Stimulated activated CD4-positive, alpha-beta T cell treated with anti-CD3 and anti-CD28 coated beads, TNF-alpha, amount 100 ng/mL, for 1 hour (primary cell): ENCODE data around the gene TMEM94.

Source experiments
- DNase-seq, 3 donors: peaks; one replicate each; pipeline ENCODE4 v3.0.0-alpha.2; 2020; ENCODE audit warnings: low read depth in 3 of 3, low spot score in 1 of 3

TMEM94 gene

DNA sequence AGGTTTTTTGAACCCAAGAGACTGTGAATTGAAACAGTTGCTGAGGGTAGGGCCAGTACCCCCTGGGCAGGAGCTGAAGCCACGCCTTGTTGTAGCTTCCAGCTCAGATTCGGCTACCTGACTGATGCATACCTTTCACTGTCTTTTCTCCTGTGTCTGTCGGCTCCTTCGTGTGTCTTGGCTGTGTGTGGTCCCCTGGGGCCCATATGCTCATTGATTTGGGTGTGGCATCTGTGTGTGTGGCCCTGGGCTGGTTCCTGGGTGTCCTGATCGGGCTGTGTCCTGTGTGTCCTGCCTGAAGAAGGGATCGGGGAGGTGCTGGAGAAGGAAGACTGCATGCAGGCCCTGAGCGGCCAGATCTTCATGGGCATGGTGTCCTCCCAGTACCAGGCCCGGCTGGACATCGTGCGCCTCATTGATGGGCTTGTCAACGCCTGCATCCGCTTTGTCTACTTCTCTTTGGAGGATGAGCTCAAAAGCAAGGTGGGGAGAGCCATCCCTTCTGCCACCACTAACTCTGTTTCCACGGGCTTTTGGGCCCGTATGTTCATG is 38.0 kb downstream of the TMEM94 start:
- no peak for DNase-seq

DNA sequence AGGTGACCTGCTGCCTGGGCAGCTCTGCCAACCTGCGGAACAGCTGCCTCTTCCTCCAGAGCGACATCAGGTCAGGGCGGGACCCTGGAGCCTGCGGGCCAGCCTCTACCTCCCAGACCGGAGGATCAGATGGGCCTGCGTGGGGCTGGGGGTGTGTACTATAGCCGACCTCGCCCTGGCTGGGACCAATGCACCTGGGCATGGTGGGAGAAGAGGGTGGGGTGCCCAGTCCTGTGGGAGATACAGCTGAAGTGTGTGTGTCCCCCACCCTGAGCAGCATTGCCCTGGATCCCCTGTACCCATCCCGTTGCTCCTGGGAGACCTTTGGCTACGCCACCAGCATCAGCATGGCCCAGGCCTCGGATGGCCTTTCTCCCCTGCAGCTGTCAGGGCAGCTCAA is 39.6 kb downstream of the TMEM94 start:
- DNase-seq, result no peak

DNA sequence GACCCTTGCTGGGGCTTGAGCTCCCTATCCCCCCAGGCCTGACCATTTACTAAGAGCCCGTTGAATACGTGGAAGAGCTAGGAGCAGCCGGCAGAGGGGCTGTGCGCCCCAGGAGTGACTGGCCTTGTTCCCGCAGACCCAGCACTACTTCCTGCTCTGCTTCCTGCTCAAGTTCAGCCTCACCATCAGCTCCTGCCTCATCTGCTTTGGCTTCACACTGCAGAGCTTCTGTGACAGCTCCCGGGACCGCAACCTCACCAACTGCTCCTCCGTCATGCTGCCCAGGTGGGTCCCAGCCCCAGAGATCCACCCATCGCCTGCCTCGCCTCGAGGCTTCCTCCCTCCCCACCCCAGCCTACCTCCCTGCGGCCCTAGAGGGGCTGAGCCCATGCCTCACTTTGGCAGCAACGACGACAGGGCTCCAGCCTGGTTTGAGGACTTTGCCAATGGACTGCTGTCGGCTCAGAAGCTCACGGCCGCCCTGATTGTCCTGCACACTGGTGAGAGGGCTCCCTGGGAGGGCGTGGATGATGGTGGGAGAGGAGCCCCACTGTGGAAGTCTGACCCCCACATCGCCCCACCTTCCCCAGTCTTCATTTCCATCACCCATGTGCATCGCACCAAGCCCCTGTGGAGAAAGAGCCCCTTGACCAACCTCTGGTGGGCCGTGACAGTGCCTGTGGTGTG is 41.7 kb downstream of the TMEM94 start:
- no peak for DNase-seq

DNA sequence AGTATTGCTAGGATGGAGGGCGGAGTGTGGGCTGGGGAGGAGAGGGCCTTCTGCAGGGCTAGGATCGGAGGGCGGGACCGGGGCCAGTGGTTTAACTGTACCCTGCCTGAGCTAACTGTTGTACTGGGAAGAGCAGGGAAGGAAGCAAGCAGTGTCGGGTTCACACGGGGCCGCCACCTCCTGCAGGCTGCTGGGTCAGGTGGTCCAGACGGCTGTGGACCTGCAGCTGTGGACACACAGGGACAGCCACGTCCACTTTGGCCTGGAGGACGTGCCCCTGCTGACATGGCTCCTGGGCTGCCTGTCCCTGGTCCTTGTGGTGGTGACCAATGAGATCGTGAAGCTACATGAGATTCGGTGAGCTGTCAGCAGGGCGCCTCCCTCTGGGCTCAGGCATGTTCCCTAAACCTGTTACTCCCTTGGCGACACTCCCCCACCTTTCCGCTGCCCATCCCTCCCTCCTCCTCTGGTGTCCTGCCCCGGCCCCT is 42.3 kb downstream of the TMEM94 start:
- no peak for DNase-seq

DNA sequence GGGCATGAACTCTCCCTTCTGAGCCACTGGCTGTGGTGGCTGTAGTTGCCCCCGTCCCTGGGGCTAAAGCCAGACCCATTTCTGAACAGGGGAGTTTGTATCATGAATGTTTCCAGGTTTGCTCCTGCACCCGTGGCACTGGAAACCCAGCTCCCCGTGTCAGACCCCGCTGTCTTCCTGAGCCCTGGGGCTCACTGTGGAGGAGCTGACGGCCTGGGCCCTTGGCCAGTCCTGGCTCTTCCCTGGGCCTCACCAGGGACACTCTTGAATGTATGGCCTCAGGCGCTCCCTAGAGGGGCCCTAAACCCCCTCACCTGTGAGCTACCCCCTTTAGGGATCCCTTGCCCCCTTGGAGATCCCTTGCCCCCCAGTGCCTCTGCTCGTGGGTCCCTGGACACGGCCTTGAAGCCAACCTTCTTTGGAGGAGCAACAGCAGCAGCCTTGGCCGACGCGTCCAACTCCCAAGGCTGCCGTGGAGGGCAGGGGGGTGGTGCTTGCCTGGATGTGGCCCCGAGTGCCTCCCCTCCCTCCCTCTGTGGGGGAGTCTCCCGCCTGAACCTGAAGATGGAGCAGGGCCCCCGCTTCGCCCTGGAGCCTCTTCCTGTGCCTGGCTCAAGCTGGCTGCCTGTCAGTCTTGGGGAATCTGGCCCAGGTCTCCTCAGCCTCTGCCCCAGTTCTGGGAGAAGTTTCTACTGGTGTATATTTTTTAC is 43.0 kb downstream of the TMEM94 start:
- DNase-seq, result no peak

DNA sequence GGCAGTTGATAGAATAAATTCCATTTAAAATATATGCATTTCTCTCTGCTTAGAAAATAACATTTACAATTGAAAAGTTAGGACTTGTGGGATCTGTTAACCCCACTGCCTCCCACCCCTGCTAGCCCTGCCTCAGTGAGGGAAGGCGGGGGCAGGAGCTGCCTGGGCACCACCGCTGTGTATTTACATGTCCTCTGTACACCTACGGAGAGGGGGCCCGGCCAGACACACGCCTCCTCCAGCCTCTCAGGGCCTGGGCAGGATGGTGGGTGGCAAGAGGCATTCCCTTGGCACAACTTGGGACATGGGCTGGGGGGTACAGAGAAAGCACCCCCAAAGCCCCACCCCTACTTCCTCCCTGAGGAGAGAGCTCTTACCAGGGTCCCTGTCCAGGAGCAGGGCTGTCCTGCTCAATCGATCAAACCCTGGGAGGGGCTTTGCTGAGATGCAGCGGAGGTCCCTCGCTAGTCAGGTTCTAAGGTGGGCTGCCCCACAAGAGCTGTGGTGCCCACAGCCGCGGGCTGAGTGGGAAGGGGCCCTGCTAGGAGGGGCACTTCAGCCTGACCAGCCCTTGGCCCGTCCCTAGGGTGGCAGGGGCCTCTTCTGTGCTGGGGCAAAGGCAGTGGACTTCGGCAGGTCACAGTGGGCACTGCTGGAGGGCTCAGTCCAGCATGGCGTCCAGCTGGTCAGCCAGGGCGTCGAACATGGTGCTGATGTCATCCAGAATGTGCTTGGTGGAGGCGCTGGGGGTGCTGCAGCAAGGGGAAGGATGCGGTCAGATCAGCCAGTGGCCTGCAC is 44.2 kb downstream of the TMEM94 start:
- no peak for DNase-seq

DNA sequence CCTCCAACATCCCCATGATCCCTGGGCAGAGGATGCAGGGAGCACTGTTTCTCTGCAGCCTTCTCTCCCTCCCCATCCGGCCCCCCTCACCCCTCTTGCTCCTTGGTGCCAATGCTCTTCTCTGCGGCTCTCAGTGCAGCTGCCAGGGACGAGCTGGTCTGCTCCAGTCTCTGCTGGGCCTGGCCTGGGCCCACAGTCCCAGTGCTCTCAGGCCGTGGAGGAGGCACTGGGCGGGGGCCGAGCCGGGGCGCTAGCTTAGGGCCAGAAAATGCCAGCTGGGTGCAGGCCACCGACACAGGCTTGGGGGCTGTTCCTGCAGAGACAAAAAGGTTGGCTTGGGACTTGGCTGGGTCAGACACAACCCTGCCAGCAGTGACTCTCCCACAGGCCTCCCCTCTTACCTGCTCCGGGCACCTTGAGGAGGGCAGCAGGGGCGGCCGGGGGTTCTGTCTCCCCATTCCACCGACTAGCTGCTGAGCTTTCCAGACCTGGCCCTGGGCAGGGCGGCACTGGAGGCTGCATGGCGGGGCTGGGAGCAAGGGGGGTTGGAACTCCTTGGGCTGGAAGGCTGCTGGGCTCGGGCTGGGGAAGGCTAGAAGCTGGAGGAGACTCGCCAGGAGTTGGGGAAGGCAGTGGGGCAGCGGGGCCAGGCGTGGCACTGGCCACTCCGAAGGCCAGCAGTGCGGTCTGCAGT is 45.1 kb downstream of the TMEM94 start:
- no peak for DNase-seq

DNA sequence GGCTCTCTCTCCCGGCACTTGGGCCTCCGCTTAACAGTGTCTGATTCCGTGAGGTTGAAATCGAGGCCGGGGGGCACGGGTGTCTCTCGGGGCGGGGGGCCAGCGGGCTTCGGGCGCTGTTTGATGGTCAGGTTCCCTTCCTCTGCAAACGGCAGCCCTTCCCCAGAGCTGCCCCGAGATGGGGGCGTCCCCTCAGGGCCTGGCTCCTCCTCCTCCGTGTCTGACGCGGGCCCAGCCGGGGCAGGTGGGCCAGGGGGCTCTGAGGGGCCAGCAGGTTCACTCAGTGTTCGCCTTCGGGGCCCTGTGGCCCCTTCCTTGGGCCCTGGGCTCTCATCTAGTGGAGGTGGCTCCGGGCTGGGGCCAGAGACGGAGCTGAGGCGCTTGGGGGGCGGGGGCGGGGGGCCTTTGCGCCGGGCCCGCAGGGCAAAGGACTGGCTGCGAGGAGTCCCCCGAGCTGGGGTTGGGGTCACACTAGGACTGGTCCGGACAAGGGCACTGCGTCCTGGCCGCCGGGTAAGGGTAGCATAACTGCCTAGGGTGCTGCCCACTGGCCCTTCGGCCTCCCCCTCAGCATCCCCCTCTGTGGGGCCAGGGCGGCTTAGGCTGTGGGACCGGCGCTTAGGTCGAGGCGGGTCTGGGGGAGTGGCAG is 45.8 kb downstream of the TMEM94 start:
- no peak for DNase-seq

DNA sequence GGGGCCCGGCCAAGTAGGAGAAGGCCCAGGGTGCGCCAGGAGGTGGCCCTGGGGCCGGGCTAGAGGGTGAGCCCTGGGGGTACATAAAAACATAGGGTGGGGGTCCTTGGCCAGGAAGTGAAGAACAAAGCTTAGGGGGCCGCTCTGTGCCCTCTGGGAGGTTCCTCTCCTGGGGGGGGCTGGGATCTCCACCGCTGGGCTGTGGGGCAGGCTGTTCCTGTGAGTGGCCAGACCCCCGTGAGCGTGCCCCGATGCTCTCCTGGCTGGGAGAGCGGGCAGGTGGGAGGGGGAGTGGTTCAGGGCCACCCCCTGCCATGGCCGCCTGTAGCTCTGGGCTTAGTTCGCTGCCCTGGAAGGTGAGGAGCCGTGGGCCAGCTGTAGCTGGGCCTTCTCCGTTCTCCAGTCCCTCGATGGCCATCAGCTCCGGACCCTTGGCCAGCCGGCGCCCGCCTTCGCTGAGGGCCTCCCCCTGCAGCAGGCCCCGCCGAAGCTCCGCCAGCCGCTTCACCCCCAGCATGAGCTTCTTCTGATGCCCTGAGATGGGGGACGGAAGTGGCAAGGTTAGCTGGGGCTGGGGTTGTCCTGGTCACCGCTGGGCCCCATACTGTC is 46.4 kb downstream of the TMEM94 start:
- no peak for DNase-seq

DNA sequence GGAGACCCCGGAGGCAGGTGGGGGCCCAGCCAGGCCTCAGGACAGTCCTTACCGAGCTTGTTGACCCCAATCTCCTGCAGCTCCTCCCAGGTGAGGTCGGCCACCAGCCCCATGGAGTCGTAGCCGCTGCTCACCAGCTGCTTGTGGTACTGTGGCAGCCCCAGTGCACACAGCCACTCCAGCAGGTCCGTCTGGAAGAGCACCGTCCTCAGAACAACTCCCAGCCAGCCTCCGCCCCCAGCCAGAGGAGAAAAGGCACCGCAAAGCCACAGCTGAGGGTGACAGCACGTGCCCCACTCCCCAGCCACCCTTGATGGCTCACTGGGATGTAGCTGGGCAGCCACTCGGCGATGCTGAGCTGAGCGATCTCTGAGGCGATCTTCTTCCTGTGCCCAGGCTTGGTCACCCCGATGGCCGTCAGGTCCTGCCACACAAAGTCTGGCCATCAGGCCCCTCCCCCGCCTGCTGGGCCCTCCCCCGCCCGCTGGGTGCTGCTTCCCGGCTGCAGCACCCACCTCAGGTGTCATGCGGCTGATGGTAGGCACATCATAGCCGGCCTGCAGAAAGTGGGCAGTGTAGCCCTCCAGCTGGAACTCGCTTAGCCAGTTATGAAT is 47.0 kb downstream of the TMEM94 start:
- DNase-seq, result no peak

DNA sequence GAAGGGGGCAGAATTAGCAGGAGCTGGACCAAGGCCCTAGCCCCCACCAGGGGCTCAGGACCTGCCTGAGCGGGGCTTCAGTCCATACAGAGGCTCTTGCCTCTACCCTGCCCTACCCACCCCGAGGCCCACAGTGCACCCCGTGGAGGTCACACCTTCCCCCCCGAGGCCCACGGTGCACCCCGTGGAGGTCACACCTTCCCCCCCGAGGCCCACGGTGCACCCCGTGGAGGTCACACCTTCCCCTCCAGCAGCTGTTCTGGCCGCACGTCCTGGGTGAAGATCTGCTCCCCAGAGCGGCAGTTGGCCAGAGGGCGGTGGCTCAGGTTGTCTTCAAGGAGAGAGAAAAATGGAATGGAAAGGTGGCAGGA is 47.5 kb downstream of the TMEM94 start:
- DNase-seq, result no peak

DNA sequence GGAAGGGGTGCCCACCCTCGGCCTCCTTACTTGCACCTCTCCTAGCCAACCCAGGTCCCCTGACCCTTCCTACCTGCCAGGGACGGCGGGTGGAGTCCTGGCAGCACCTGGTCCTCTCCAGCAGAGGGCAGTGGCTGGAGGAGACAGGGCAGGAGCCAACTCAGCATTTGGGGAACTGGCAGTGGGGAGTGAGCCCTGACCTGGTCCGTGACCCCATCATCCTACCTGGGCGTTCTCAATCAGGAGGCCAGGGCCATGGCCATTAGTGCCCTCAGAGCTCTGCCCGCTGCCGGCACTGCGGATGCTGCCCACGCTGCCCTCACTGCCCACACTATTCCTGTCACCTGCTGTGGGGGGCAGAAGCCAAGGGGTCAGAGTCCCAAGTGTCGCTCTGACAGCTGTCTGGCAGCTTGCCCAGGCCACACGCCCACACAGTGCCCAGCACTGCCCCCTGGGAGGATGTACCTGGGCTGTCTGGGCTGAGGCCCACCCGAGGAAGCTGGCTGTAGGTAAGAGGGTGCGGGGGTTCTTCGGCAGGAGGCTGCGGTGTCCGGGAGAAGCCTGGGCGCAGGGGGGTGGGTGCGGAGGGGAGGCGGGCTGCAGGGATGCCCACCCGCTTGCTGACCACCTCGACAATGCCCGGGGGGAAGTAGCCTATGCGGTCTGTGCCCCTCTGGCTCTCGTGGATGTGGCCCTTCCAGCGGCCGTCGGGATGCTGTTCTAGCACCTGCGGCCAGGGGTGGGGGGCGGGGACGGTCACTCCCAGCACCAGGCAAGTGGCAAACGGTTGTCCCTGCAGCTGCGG is 48.1 kb downstream of the TMEM94 start:
- DNase-seq, result no peak

DNA sequence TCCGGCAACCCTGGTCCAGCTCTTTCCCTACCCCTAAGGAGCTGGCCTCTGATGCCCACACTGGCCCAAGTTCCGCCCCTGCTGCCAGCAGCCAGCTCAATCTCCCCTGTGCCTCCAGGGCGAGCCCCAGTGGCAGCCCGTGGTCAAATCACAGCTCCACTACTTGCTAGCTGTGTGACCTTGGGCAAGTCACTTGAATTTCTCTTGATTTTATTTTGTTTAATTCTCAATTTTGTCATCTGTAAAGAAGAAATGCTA is 48.6 kb downstream of the TMEM94 start:
- DNase-seq, result no peak

DNA sequence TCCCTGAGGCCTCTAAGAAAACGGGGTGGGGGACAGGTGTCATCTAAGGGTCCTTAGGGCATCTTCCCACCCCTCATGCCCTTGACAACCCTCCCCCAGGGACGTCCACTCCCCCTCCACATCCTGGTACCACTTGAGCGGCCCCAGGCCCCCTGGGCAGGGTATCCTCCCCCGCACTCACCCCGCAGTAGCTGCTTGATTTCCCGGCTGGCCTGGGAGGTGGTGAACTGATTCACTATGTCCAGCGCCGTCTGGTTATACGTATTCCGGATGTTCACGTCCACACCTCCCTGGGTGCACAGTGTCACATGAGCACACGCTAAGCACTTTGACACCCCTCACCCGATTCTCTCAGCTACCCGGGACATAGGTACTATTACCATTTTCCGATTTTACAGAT is 49.2 kb downstream of the TMEM94 start:
- no peak for DNase-seq

DNA sequence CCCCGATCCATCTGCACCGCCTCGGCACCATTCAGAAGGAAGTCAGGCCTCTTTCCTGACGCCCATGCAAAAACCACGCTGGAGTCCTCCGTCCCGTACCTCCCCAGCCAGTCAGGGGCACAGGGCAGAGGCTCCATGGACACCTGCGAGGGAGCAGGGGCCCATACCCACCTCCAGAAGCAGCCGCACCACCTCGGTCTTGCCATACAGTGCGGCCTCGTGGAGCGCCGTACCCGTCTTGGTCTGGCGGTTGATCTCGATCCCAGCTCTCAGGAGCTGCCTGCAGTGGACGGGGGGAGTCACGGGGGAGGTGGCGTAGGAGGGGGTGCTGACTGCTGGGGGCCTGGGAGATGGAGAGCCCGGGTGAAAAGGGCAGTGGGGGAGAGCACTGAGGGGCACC is 49.7 kb downstream of the TMEM94 start:
- no peak for DNase-seq

DNA sequence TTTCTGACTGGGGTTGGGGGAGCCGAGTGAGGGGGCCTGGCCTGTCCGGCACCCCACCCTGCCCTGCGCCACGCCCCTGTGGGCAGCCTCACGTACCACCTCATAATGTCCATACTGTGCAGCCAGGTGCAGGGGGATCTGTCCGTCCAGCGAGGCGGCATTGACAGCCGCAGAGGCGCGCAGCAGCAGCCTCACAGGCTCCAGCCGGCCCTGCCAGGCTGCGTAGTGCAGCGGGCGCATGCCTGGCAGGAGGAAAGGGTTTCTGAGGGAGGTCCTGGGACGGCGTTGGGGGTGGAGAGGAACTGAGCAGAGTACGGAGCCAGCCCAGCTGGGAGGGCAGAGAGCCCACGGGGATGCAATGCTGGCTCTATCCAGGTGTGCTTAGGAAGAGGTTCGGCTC is 50.5 kb downstream of the TMEM94 start:
- no peak for DNase-seq

DNA sequence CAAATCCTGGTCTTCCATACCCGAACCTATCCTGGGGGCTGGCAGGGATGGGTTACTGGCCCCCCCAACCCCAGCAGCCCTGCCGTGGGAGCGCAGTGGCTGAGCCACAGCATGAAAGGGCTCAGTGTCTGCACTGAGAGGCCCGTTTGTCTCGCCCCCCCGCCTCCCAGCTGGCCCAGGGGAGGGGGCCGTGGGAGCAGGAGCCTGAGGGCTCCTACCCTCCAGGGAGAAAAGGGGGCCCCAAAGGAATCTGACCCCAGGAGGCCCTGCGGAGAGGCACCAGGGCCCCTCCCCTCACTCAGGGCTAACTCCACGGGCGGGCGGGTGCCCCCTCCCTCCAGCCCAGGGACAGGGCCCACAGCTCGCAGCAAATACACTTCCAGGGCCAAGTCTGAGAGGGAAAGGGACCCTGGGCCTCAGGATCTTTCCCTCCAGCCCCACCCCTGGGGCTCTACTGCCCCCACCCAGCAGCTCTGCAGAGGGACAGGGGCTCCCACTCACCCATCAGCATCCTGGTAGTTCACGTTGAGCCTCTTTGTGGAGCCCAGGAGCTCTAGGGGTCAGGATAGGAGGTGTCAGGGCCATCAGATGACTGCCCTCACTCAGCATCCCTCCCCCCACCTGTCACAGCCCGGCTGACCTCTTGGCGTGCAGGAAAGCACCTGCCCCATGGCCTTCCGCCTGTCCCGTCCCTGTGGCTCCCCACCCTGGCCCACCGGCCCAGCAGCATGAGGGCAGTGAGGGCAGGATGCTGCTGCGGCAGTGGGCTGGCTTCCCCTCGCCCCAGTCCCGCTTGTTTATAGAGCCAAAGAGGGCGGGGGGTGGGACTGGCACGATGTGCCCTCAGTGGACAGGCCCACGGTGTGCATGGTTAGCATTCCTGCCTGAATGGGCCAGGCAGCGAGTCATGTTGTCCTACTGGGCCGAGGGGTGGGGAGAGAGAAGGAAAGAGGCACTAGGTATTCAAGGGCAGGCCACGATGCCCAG is 51.6 kb downstream of the TMEM94 start:
- DNase-seq, result no peak

DNA sequence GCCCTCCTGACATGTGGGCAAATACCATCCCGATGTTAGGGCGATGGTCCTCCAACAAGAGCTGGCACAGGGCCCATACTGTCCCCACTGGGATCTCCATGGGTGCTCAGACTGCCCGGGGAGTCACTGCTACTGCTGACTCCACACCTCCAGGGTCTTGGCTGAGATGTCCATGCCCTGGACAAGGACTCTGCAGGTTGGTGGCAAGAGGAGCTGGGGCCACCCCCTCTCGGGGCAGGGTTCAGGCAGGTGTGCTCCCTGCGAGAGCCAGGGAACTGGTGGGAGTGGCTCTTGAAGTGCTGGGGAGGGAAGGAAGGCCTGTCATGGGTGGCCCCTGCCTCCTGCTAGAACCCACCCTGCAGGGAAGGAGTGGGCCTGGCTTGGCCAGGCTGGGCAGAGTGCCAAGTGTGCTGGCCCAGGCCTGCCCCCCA is 52.5 kb downstream of the TMEM94 start:
- DNase-seq, result no peak
